ENCODE results near the gene PTPRG.

DNA sequence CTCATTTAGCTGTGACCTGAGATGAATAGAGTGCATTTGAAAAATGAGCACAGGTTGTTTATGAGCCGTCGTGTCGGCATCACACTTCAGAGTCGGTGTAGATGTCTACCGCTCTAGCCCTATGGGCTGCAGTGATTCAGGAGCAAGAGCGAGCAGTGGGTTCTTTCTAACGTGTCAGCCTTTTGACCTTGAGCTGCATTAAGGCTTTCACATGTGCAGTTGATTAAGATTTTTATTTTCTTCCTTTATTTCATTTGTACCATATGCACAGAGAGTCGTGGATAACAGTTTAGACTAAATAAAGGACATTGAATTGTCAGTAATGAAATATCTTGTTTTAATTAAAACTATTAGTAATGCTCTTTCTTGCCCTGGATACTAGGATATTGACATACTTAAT, 368.2 kb downstream of the PTPRG start:
- TF ChIP-seq, protein P1, sequence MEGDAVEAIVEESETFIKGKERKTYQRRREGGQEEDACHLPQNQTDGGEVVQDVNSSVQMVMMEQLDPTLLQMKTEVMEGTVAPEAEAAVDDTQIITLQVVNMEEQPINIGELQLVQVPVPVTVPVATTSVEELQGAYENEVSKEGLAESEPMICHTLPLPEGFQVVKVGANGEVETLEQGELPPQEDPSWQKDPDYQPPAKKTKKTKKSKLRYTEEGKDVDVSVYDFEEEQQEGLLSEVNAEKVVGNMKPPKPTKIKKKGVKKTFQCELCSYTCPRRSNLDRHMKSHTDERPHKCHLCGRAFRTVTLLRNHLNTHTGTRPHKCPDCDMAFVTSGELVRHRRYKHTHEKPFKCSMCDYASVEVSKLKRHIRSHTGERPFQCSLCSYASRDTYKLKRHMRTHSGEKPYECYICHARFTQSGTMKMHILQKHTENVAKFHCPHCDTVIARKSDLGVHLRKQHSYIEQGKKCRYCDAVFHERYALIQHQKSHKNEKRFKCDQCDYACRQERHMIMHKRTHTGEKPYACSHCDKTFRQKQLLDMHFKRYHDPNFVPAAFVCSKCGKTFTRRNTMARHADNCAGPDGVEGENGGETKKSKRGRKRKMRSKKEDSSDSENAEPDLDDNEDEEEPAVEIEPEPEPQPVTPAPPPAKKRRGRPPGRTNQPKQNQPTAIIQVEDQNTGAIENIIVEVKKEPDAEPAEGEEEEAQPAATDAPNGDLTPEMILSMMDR (IDR thresholded peaks at IDR 0.05 in 4 of 5, conservative IDR thresholded peaks at IDR 0.05 in 1 of 5), result no peak
- no peak for TF ChIP-seq POLR2A (IDR thresholded peaks at IDR 0.05)
